SJSA1 (cell line): Measurements from ENCODE around the gene BRMS1. TPM values are rescaled to one million over a fixed set of nuclear protein-coding genes. Genes with fewer than 3 reads are reported as not detected.

Source experiments
- DNase-seq, 2 experiments: peaks; one replicate each; pipeline ENCODE4 v3.0.0-alpha.2; 2015 to 2020; ENCODE audit warnings: low spot score in 2 of 2, low read depth in 1 of 2
- H3K27ac ChIP-seq: fragments of 250-450 bp; sonication (Bioruptor Pico); 2 replicates; pipeline ENCODE4 v1.5.1; 2020; ENCODE audit warnings: mild to moderate bottlenecking, moderate library complexity
- H3K27me3 ChIP-seq: fragments of 250-450 bp; sonication (Bioruptor Pico); replicated peaks from 2 replicates; pipeline ENCODE4 v1.5.1; 2020; ENCODE audit warnings: mild to moderate bottlenecking, moderate library complexity
- H3K36me3 ChIP-seq: fragments of 250-450 bp; sonication (Bioruptor Pico); 2 replicates; pipeline ENCODE4 v1.5.1; 2020; ENCODE audit warnings: mild to moderate bottlenecking
- H3K4me1 ChIP-seq: fragments of 250-450 bp; sonication (Bioruptor Pico); replicated peaks from 2 replicates; pipeline ENCODE4 v1.6.1; 2021; ENCODE audit warnings: mild to moderate bottlenecking
- H3K4me3 ChIP-seq: fragments of 250-450 bp; sonication (Bioruptor Pico); 2 replicates; pipeline ENCODE4 v1.5.1; 2020; ENCODE audit warnings: mild to moderate bottlenecking
- H3K9me3 ChIP-seq: fragments of 250-450 bp; sonication (Bioruptor Pico); replicated peaks from 2 replicates; pipeline ENCODE4 v1.5.1; 2020; ENCODE audit warnings: mild to moderate bottlenecking
- total RNA-seq: library from RNA; depleted of rRNA; stranded (reverse); fragments of >200 nt; shearing (Covaris generic); gene quantifications from 2 replicates; pipeline ENCODE4 v1.2.3, GENCODE V29; 2014

Gene BRMS1
- total RNA-seq, 1 experiment from 2014 or later = 189 TPM

GRCh38 chr11:66309475-66309874 lies 35.4 kb downstream of the BRMS1 start:
- H3K27me3 ChIP-seq = no peaks in the 10 kb centered on the region
- H3K9me3 ChIP-seq = no peaks in the 10 kb centered on the region
- H3K4me3 ChIP-seq = no peak overlapping the region
- H3K36me3 ChIP-seq = peaks cover 30% of the 10 kb centered on the region
- H3K27ac ChIP-seq = no peak overlapping the region
- no peak for DNase-seq
- H3K4me1 ChIP-seq = peaks cover 24% of the 10 kb centered on the region

GRCh38 chr11:66302656-66303055 lies 42.2 kb downstream of the BRMS1 start:
- H3K4me3 ChIP-seq = no peak overlapping the region
- H3K9me3 ChIP-seq = no peaks in the 10 kb centered on the region
- no peaks in the 10 kb centered on the region for H3K27me3 ChIP-seq
- H3K36me3 ChIP-seq = no peaks in the 10 kb centered on the region
- no peak for DNase-seq
- no peak overlapping the region for H3K27ac ChIP-seq
- no peaks in the 10 kb centered on the region for H3K4me1 ChIP-seq

- no peak for DNase-seq
- no peak overlapping the region for H3K4me3 ChIP-seq
- no peak overlapping the region for H3K27ac ChIP-seq
- no peaks in the 10 kb centered on the region for H3K4me1 ChIP-seq
- H3K9me3 ChIP-seq = no peaks in the 10 kb centered on the region
- H3K36me3 ChIP-seq = no peaks in the 10 kb centered on the region
- peaks cover 7% of the 10 kb centered on the region for H3K27me3 ChIP-seq
These were observed 45.7 kb downstream of the BRMS1 start for GRCh38 chr11:66299186-66299585.

DNA sequence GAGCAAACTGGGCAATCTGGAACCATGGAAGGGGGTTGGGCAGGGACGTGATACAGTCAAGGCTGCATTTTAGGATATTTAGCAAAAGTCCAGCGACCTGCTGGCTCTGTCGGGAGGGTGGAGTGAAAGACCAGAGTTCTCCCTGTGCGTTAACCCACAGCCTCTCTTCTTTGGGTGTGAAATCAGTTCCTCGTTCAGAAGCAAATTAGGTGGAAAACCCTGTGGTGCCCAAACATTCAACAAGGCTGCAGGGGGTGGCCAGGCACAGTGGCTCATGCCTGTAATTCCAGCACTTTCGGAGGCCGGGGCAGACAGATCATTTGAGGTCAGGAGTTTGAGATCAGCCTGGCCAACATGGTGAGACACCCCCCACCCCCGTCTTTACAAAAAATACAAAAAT lies 47.3 kb downstream of the BRMS1 start:
- no peak overlapping the region for H3K27ac ChIP-seq
- peaks cover 22% of the 10 kb centered on the region for H3K27me3 ChIP-seq
- H3K36me3 ChIP-seq = no peaks in the 10 kb centered on the region
- H3K4me1 ChIP-seq = no peaks in the 10 kb centered on the region
- no peak overlapping the region for H3K4me3 ChIP-seq
- no peak for DNase-seq
- H3K9me3 ChIP-seq = no peaks in the 10 kb centered on the region

- peaks cover 12% of the 10 kb centered on the region for H3K4me1 ChIP-seq
- peaks cover 44% of the 10 kb centered on the region for H3K27me3 ChIP-seq
- no peak overlapping the region for H3K27ac ChIP-seq
- H3K36me3 ChIP-seq = no peaks in the 10 kb centered on the region
- no peak for DNase-seq
- H3K9me3 ChIP-seq = 0 out of 2 replicates have a peak, but pooled peaks cover 2% of the 10 kb centered on the region
- H3K4me3 ChIP-seq = no peak overlapping the region
These were observed 50.0 kb downstream of the BRMS1 start for GRCh38 chr11:66294626-66295620.

DNA sequence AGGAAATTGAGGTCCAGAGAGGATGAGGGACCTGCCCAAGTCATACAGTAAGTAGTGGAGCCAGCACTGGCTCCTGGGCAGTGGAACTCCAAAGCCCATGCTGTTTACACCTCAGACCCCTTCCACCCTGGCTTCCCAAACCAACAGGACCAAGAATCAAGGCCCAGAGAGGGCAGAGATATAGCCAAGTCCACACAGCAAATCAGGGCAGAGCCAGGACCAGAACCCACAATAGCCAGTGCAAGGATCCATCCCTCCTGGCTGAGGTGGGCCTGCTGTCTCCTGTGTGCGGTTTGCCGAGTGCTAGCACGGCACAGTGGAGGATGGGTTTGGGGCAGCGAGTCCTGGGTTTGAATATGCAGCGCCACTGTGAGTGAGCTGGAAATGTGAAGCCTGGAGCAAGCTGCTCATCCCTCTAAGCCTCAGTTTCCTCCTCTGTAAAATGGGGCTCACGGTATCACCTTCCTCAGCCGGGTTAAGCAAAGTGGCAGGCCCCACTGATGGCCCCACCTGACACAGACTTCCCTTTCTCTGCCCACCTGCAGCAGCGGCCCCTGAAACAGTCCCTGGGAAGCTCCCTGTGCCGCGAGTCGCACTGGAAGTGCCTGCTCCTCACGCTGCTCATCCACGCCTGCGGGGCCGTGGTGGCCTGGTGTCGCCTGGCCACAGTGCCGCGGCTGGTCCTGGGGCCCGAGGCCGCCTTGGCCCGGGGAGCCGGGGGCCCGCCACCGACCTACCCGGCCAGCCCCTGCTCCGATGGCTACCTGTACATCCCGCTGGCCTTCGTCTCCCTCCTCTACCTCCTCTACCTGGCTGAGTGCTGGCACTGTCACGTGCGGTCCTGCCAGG lies 50.9 kb downstream of the BRMS1 start:
- Histone ChIP-seq H3K4me3 (no peak overlapping the region), H3K27ac (no peak overlapping the region), H3K36me3 (no peaks in the 10 kb centered on the region), H3K27me3 (peaks cover 44% of the 10 kb centered on the region), H3K9me3 (0 out of 2 replicates have a peak, but pooled peaks cover 2% of the 10 kb centered on the region), H3K4me1 (peaks cover 18% of the 10 kb centered on the region)
- no peak for DNase-seq

DNA sequence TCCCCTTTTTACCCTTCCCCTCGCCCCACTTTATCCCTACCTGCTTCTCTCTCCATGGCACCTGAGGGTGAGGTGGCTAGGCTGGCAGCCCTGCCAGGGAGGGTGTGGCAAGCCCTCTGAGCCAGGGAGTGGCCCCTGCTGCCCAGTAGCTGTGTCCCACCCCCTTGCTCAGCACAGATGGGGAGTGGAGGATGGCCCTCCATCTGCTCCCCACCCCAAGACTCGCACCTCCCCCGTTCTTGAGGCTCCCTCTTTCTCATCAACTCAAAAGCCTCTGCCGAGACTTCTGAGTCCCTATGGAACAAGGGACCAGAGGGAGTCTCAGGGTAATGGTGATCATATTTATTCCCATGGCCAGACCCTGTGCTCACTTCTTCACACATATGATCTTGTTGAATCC lies 51.6 kb downstream of the BRMS1 start:
- no peak overlapping the region for H3K27ac ChIP-seq
- H3K4me1 ChIP-seq = peaks cover 19% of the 10 kb centered on the region
- no peak for DNase-seq
- peaks cover 44% of the 10 kb centered on the region for H3K27me3 ChIP-seq
- H3K36me3 ChIP-seq = peaks cover 5% of the 10 kb centered on the region
- 0 out of 2 replicates have a peak, but pooled peaks cover 2% of the 10 kb centered on the region for H3K9me3 ChIP-seq
- H3K4me3 ChIP-seq = no peak overlapping the region

DNA sequence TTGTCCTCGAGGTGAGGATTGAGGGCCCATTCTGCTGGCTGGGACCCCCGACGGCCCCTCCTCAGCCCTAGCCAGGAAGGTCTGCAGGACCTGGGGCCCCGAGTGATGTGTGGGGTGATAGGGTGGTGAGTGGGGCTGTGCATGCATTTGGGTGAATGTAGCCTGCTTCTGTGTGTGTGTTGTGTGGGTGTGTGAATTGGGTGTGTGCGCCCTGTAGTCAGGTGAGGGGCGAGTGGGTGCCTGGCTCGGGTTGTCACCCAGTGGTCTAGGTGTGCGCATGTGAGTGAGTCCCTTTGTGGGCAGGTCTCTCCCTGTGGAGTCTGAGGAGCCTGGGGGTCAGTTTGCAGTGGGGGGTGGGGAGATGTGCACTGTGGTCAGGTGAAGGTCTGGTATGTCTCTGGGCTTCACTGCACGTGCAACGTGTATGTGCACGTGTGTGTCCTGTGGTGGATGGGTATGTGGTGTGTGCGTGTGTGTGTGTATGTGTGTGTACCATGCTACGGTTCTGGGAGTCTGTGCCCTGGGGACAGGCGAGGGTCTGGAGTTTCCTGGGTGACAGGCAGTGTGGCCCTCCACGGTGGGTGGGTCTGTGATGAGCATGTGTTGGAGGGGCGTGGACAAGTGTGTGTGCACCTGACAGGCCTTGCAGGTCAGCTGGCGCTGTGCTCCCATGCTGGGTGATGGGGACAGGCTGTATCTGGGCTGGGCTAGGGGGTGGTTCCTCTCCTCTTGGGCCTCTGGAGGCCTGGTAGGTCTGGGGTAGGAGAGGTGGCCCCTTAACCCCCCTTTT lies 52.2 kb downstream of the BRMS1 start:
- peaks cover 44% of the 10 kb centered on the region for H3K27me3 ChIP-seq
- DNase-seq = no peak
- H3K27ac ChIP-seq = no peak overlapping the region
- peaks cover 25% of the 10 kb centered on the region for H3K4me1 ChIP-seq
- peaks cover 10% of the 10 kb centered on the region for H3K36me3 ChIP-seq
- H3K9me3 ChIP-seq = 0 out of 2 replicates have a peak, but pooled peaks cover 2% of the 10 kb centered on the region
- H3K4me3 ChIP-seq = no peak overlapping the region

DNA sequence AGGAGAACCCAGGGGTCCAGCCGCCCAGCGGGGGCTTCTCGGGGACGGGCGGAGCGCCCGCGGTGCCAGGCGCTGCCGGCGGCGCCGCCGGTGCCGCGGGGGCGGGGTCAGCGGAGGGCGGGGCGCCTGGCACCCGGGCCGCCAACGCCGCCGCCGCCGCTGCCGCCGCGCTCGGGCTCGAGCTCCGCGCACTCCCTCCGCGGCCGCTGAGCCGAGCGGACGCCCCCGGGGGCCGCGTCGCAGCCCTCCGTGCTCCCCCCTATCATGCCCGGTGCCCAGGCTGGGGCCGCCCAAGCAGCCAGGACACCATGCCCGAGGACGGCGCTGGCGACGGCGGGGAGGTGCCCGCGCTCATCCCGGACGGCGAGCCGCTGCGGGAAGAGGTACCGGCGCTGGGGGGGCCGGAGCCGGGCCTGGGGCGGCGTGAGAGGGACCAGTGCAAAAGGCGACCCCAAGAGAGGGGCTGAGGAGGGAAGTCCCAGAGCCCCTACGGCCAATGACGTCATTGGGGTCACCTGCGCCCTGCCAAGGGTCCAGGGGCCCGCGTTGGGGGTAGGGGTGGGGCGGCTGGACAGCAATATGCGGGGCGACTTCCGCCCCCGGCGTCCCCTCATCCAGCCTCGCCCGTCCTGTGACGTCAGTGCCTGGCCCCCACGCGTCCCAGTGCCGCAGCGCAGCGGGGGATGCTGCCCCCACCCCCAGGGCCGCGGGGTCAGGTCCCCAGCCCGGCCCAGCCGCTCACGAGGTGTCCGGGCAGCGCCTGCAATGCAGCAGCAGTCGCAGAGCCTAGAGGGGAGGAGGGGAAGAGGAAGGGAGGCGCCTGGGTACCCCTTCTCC lies 53.0 kb downstream of the BRMS1 start, which contains the start of gene TMEM151A:
Gene TMEM151A, plus strand, starts transcription at position 189 of the 837 bp plus-strand sequence. Its CDS starts 120 bp downstream, at position 309.
- Histone ChIP-seq H3K9me3 (0 out of 2 replicates have a peak, but pooled peaks cover 2% of the 10 kb centered on the region), H3K27ac (no peak within 1 kb of the TSS), H3K4me3 (peak within 1 kb of the TSS; percentile 25), H3K36me3 (peaks cover 15% of the 10 kb centered on the region), H3K27me3 (peaks cover 42% of the 10 kb centered on the region), H3K4me1 (peaks cover 28% of the 10 kb centered on the region)
- no peak for DNase-seq

GRCh38 chr11:66291303-66291705 lies 53.6 kb downstream of the BRMS1 start:
- H3K4me1 ChIP-seq = peaks cover 28% of the 10 kb centered on the region
- H3K36me3 ChIP-seq = peaks cover 21% of the 10 kb centered on the region
- H3K27me3 ChIP-seq = peaks cover 40% of the 10 kb centered on the region
- H3K27ac ChIP-seq = no peak overlapping the region
- 0 out of 2 replicates have a peak, but pooled peaks cover 2% of the 10 kb centered on the region for H3K9me3 ChIP-seq
- no peak overlapping the region for H3K4me3 ChIP-seq
- DNase-seq = no peak

GRCh38 chr11:66290330-66290621 lies 54.6 kb downstream of the BRMS1 start:
- Histone ChIP-seq H3K27me3 (peaks cover 37% of the 10 kb centered on the region), H3K27ac (no peak overlapping the region), H3K9me3 (0 out of 2 replicates have a peak, but pooled peaks cover 2% of the 10 kb centered on the region), H3K4me3 (no peak overlapping the region), H3K4me1 (peaks cover 28% of the 10 kb centered on the region), H3K36me3 (peaks cover 30% of the 10 kb centered on the region)
- DNase-seq = no peak

DNA sequence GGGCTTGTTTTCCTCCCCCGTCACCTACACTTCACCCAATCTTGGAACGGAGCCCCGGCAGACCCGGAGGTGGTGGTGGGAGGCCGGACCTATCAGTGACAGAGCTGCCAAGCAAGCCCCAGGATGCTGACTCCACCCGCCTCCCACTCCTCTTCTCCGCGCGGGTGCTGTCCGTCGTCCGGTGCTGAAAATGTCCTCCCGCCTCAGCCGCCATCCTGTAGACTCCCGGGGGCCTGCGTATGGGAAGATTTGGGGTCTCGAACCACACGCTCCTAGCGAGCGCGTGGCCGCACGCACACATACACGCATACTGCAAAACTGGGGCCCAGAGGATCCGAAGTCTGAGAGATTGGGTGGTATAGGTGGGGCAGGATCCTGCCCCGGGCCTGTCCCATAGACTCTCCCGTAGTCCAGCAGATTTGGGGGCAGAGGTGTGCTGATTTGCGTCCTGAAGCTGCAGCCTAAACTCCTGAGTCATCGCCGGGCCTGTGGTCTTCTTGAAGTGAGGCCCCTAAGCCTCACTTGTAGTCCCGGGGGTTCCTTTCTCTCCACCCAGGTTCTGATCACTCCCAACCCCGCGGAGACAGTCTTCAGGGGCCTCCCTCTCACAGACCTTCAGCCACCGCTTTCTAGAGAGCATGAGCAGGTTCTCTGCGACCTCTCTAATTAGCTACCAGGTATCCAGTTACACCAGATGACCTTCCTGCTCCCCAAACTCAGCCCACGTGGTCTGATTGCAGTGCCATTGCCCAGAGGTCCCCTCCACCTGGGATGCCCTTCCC lies 55.2 kb downstream of the BRMS1 start:
- DNase-seq = no peak
- peaks cover 35% of the 10 kb centered on the region for H3K36me3 ChIP-seq
- 0 out of 2 replicates have a peak, but pooled peaks cover 2% of the 10 kb centered on the region for H3K9me3 ChIP-seq
- peaks cover 37% of the 10 kb centered on the region for H3K27me3 ChIP-seq
- peak overlapping the region; percentile 61 for H3K27ac ChIP-seq
- H3K4me1 ChIP-seq = peaks cover 28% of the 10 kb centered on the region
- peak overlapping the region; percentile 77 for H3K4me3 ChIP-seq
